ENCODE results near the gene VSTM2L. TPM values are rescaled to one million over a fixed set of nuclear protein-coding genes. Genes with fewer than 3 reads are reported as not detected.
A peak's percentile ranks its signal among the peaks of the same experiment; 100 is the strongest.

The VSTM2L gene
- polyA plus RNA-seq, 1 donor, result 1.7 TPM

- no peak for DNase-seq
These were observed 68.7 kb downstream of the VSTM2L start for GRCh38 chr20:37971561-37972127.

GRCh38 chr20:37972256-37973058 is 69.5 kb downstream of the VSTM2L start:
- DNase-seq, result no peak

GRCh38 chr20:37973059-37973910 is 70.4 kb downstream of the VSTM2L start:
- DNase-seq, result no peak

- no peak for DNase-seq
These were observed 74.0 kb downstream of the VSTM2L start for GRCh38 chr20:37976887-37977286.

- DNase-seq, result no peak
These were observed 74.4 kb downstream of the VSTM2L start for GRCh38 chr20:37977338-37977737.

- DNase-seq, result no peak
These were observed 74.9 kb downstream of the VSTM2L start for GRCh38 chr20:37977786-37978185.

GRCh38 chr20:37979021-37979985 is 76.4 kb downstream of the VSTM2L start:
- DNase-seq, result no peak

GRCh38 chr20:37980383-37980782 is 77.5 kb downstream of the VSTM2L start:
- no peak for DNase-seq

- no peak for DNase-seq
These were observed 77.9 kb downstream of the VSTM2L start for GRCh38 chr20:37980876-37981275.

- DNase-seq, result no peak
These were observed 78.6 kb downstream of the VSTM2L start for GRCh38 chr20:37981568-37981967.

- no peak for DNase-seq
These were observed 80.4 kb downstream of the VSTM2L start for GRCh38 chr20:37983286-37983685.

GRCh38 chr20:37984018-37984785 is 81.3 kb downstream of the VSTM2L start:
- DNase-seq, result no peak

- DNase-seq, result no peak
These were observed 83.3 kb downstream of the VSTM2L start for GRCh38 chr20:37986044-37986858.

- peak; percentile 47 for DNase-seq
These were observed 84.1 kb downstream of the VSTM2L start for GRCh38 chr20:37986873-37987601.

- DNase-seq, result no peak
These were observed 84.8 kb downstream of the VSTM2L start for GRCh38 chr20:37987602-37988290.

- DNase-seq, result no peak
These were observed 85.5 kb downstream of the VSTM2L start for GRCh38 chr20:37988306-37988954.

GRCh38 chr20:37989601-37990295 is 86.8 kb downstream of the VSTM2L start:
- no peak for DNase-seq

Data from hindlimb muscle (tissue), 1 donor.